ENCODE data around the gene IPO5. TPM values are rescaled to one million over a fixed set of nuclear protein-coding genes. Genes with fewer than 3 reads are reported as not detected.

IPO5 gene
- total RNA-seq, 1 experiment from 2014 or later, result 155 TPM

GRCh38 chr13:98007001-98007400 lies 53.5 kb downstream of the IPO5 start:
- Histone ChIP-seq H3K27me3 (ENCODE audit: low read length) (no peaks in the 10 kb centered on the region), H3K27ac (ENCODE audit: low read length) (no peak overlapping the region), H3K36me3 (ENCODE audit: low read depth, low read length) (peaks cover 67% of the 10 kb centered on the region), H3K9me2 (replicated peaks; ENCODE audit: low read length) (no peaks in the 10 kb centered on the region), H3K4me3 (ENCODE audit: low read length) (no peak overlapping the region), H3F3A (ENCODE audit: low read length, unreplicated experiment) (no peaks in the 10 kb centered on the region), H3K4me2 (ENCODE audit: low read length) (no peak overlapping the region), H3K9ac (ENCODE audit: low read length) (no peak overlapping the region), H3K4me1 (ENCODE audit: insufficient read depth, low read length) (no peaks in the 10 kb centered on the region), H3K9me3 (ENCODE audit: low read length) (no peaks in the 10 kb centered on the region), H2AFZ (ENCODE audit: low read length) (no peak overlapping the region), H4K20me1 (ENCODE audit: low read length) (no peaks in the 10 kb centered on the region), H3K79me2 (ENCODE audit: low read length) (no peaks in the 10 kb centered on the region)
- no peak for ATAC-seq
- intact Hi-C loops (cut with micrococcal nuclease), result no loop called here
- no peak for TF ChIP-seq EZH2phosphoT487 (IDR thresholded peaks at IDR 0.05; ENCODE audit: borderline replicate concordance, low read length)
- CTCF ChIA-PET, result no interaction called here
- POLR2A ChIA-PET (ENCODE audit: unreplicated experiment), result no interaction called here
- no TSS peak for BruUV-seq (replicated peaks)
- DNase-seq, result no peak

GRCh38 chr13:98013241-98013640 lies 59.8 kb downstream of the IPO5 start:
- Histone ChIP-seq H3K36me3 (ENCODE audit: low read depth, low read length) (peaks cover 57% of the 10 kb centered on the region), H3F3A (ENCODE audit: low read length, unreplicated experiment) (no peaks in the 10 kb centered on the region)

GRCh38 chr13:98014766-98015165 lies 61.3 kb downstream of the IPO5 start:
- Histone ChIP-seq H2AFZ (ENCODE audit: low read length) (no peak overlapping the region), H3K9me2 (replicated peaks; ENCODE audit: low read length) (no peaks in the 10 kb centered on the region), H3K4me2 (ENCODE audit: low read length) (no peak overlapping the region), H3K4me3 (ENCODE audit: low read length) (no peak overlapping the region), H3K27me3 (ENCODE audit: low read length) (no peaks in the 10 kb centered on the region), H3K79me2 (ENCODE audit: low read length) (no peaks in the 10 kb centered on the region), H3K36me3 (ENCODE audit: low read depth, low read length) (peaks cover 56% of the 10 kb centered on the region), H3F3A (ENCODE audit: low read length, unreplicated experiment) (no peaks in the 10 kb centered on the region), H3K4me1 (ENCODE audit: insufficient read depth, low read length) (no peaks in the 10 kb centered on the region; the same call in 1 of the 2 replicates), H3K9ac (ENCODE audit: low read length) (no peak overlapping the region), H4K20me1 (ENCODE audit: low read length) (no peaks in the 10 kb centered on the region), H3K27ac (ENCODE audit: low read length) (no peak overlapping the region), H3K9me3 (ENCODE audit: low read length) (no peaks in the 10 kb centered on the region)
- intact Hi-C loops (cut with micrococcal nuclease), result no loop called here
- TF ChIP-seq CTCF (conservative IDR thresholded peaks at IDR 0.05; ENCODE audit: low read depth, low read length) (no peak), EZH2 (IDR thresholded peaks at IDR 0.05; ENCODE audit: low read length, unreplicated experiment) (no peak), EZH2phosphoT487 (IDR thresholded peaks at IDR 0.05; ENCODE audit: borderline replicate concordance, low read length) (no peak)
- no TSS peak for BruUV-seq (replicated peaks)
- ChIA-PET POLR2A (ENCODE audit: unreplicated experiment) (no interaction called here), CTCF (no interaction called here)
- DNase-seq, result peak; percentile 39
- ATAC-seq, result peak; percentile 83

More at GRCh38 chr13:98013241-98013640, 59.8 kb downstream of the IPO5 start:
- no peak overlapping the region for H2AFZ ChIP-seq (ENCODE audit: low read length)
- ChIA-PET CTCF (no interaction called here), POLR2A (ENCODE audit: unreplicated experiment) (no interaction called here)
- H3K9ac ChIP-seq (ENCODE audit: low read length), result no peak overlapping the region
- BruUV-seq (replicated peaks), result no TSS peak
- no peak overlapping the region for H3K27ac ChIP-seq (ENCODE audit: low read length)
- no peaks in the 10 kb centered on the region for H4K20me1 ChIP-seq (ENCODE audit: low read length)
- H3K4me1 ChIP-seq (ENCODE audit: insufficient read depth, low read length), result no peaks in the 10 kb centered on the region; the same call in 1 of the 2 replicates
- TF ChIP-seq CTCF (conservative IDR thresholded peaks at IDR 0.05; ENCODE audit: low read depth, low read length) (no peak), EZH2phosphoT487 (IDR thresholded peaks at IDR 0.05; ENCODE audit: borderline replicate concordance, low read length) (no peak), EZH2 (IDR thresholded peaks at IDR 0.05; ENCODE audit: low read length, unreplicated experiment) (no peak)
- no peak overlapping the region for H3K4me3 ChIP-seq (ENCODE audit: low read length)
- no peaks in the 10 kb centered on the region for H3K9me2 ChIP-seq (replicated peaks; ENCODE audit: low read length)
- no peaks in the 10 kb centered on the region for H3K79me2 ChIP-seq (ENCODE audit: low read length)
- no peak for DNase-seq
- H3K27me3 ChIP-seq (ENCODE audit: low read length), result no peaks in the 10 kb centered on the region
- intact Hi-C loops (cut with micrococcal nuclease), result no loop called here
- H3K9me3 ChIP-seq (ENCODE audit: low read length), result no peaks in the 10 kb centered on the region
- H3K4me2 ChIP-seq (ENCODE audit: low read length), result no peak overlapping the region
- ATAC-seq, result no peak
